NCI-H2081 (cell line): ENCODE data around the gene CCDC191.

Experiments used
- DNase-seq, 2 experiments: peaks; one replicate each; lab custom pipeline; 2025; lab: John Stamatoyannopoulos, UW

Gene CCDC191

GRCh38 chr3:114057011-114057347 lies 653 bp upstream of the CCDC191 start:
- DNase-seq, result no peak

GRCh38 chr3:114052216-114052615 lies 4.1 kb downstream of the CCDC191 start:
- no peak for DNase-seq

GRCh38 chr3:114043205-114043604 lies 13.1 kb downstream of the CCDC191 start:
- DNase-seq, result no peak

- no peak for DNase-seq
Measured at GRCh38 chr3:114035896-114036295, 20.4 kb downstream of the CCDC191 start.

GRCh38 chr3:114034787-114035545 lies 21.4 kb downstream of the CCDC191 start:
- no peak for DNase-seq

- DNase-seq, result no peak
Measured at GRCh38 chr3:114034211-114034610, 22.1 kb downstream of the CCDC191 start.

GRCh38 chr3:114033721-114034120 lies 22.6 kb downstream of the CCDC191 start:
- no peak for DNase-seq

GRCh38 chr3:114026331-114026730 lies 30.0 kb downstream of the CCDC191 start:
- DNase-seq, result no peak

- no peak for DNase-seq
Measured at GRCh38 chr3:114025451-114025850, 30.9 kb downstream of the CCDC191 start.

- DNase-seq, result no peak
Measured at GRCh38 chr3:114022145-114022802, 34.1 kb downstream of the CCDC191 start.

GRCh38 chr3:114020907-114021306 lies 35.4 kb downstream of the CCDC191 start:
- no peak for DNase-seq

GRCh38 chr3:114019486-114019885 lies 36.8 kb downstream of the CCDC191 start:
- DNase-seq, result no peak

GRCh38 chr3:114014211-114014610 lies 42.1 kb downstream of the CCDC191 start:
- no peak for DNase-seq

GRCh38 chr3:114011059-114011797 lies 45.1 kb downstream of the CCDC191 start:
- no peak for DNase-seq

GRCh38 chr3:114005481-114005880 lies 50.8 kb downstream of the CCDC191 start:
- DNase-seq, result no peak

- DNase-seq, result no peak
Measured at GRCh38 chr3:113985541-113985940, 70.8 kb downstream of the CCDC191 start.

- DNase-seq, result no peak
Measured at GRCh38 chr3:113983544-113983943, 72.8 kb downstream of the CCDC191 start.

- no peak for DNase-seq
Measured at GRCh38 chr3:113981803-113982202, 74.5 kb downstream of the CCDC191 start.

GRCh38 chr3:113979916-113980315 lies 76.4 kb downstream of the CCDC191 start:
- DNase-seq, result no peak

GRCh38 chr3:113977822-113978221 lies 78.5 kb downstream of the CCDC191 start:
- DNase-seq, result no peak

- DNase-seq, result peak in 1 of 2 experiments; percentile 33
Measured at GRCh38 chr3:113968986-113969385, 87.3 kb downstream of the CCDC191 start.

- DNase-seq, result no peak
Measured at GRCh38 chr3:113966172-113966571, 90.2 kb downstream of the CCDC191 start.

GRCh38 chr3:113963879-113964278 lies 92.4 kb downstream of the CCDC191 start:
- DNase-seq, result no peak
